Measurements from ENCODE around the gene PCDHA10.
"Not testable (repeated sequence)": the region's sequence is repeated elsewhere in the genome, so short reads cannot be mapped to it uniquely, and the experiment has no call there.

The PCDHA10 gene

GRCh38 chr5:140855772-140856674 is at the start of gene PCDHA10:
Gene PCDHA10 (plus strand): TSS chr5:140855897. CDS start chr5:140856049, 152 bp downstream.
- no peak for DNase-seq

- DNase-seq = no peak
Measured at GRCh38 chr5:140806834-140807775, 48.6 kb upstream of the PCDHA10 start, which contains the start of gene PCDHA4. Gene PCDHA4 (plus strand): TSS chr5:140807068.

- DNase-seq = not testable (repeated sequence)
Measured at GRCh38 chr5:140808241-140808888, 47.3 kb upstream of the PCDHA10 start.

- no peak for DNase-seq
Measured at GRCh38 chr5:140808889-140809291, 46.8 kb upstream of the PCDHA10 start.

- no peak for DNase-seq
Measured at GRCh38 chr5:140821375-140822280, 34.1 kb upstream of the PCDHA10 start, which contains the start of gene PCDHA5. Gene PCDHA5 (plus strand): TSS chr5:140821613.

- DNase-seq = no peak
Measured at GRCh38 chr5:140822281-140822629, 33.4 kb upstream of the PCDHA10 start.

GRCh38 chr5:140822969-140823368 is 32.7 kb upstream of the PCDHA10 start:
- not testable (repeated sequence) for DNase-seq

GRCh38 chr5:140823475-140823874 is 32.2 kb upstream of the PCDHA10 start:
- no peak for DNase-seq

GRCh38 chr5:140827704-140828361 is 27.9 kb upstream of the PCDHA10 start, which contains the start of gene PCDHA6:
Gene PCDHA6 (plus strand): TSS chr5:140827960. CDS start chr5:140828092, 132 bp downstream.
- DNase-seq = no peak

- no peak for DNase-seq
Measured at GRCh38 chr5:140828362-140828737, 27.3 kb upstream of the PCDHA10 start.

- DNase-seq = not testable (repeated sequence)
Measured at GRCh38 chr5:140829511-140830501, 25.9 kb upstream of the PCDHA10 start.

- DNase-seq = no peak
Measured at GRCh38 chr5:140833993-140834392, 21.7 kb upstream of the PCDHA10 start, which contains the start of gene PCDHA7. Gene PCDHA7 (plus strand): TSS chr5:140834269. CDS start chr5:140834384, 115 bp downstream.

- not testable (repeated sequence) for DNase-seq
Measured at GRCh38 chr5:140834439-140835008, 21.2 kb upstream of the PCDHA10 start.

- DNase-seq = no peak
Measured at GRCh38 chr5:140835622-140836510, 19.8 kb upstream of the PCDHA10 start.

GRCh38 chr5:140840978-140841962 is 14.4 kb upstream of the PCDHA10 start, which contains the start of gene PCDHA8:
Gene PCDHA8 (plus strand): TSS chr5:140841187. CDS start chr5:140841322, 135 bp downstream.
- DNase-seq = no peak
